ENCODE data around the gene PCNX2.

DNA sequence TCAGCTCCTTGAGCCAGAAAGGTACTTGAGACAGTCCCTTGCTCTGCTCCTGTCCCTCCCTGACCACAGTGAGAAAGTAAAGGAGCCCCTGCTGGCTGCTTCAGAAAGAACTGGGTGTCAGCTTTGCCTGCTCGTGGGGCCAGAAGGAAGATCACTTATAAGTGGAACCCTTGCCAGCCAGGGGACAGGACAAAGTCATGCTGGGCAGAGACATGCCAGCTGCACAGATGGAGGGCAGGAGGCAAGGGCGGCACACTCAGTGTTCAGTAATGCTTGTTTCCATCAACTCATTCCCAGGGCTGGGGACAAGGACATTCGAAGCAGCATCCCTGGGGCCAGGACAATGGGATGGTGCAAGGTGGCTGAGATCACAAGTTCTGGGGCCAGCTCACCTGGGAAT lies 303.3 kb downstream of the PCNX2 start:
- TF ChIP-seq, protein P1, sequence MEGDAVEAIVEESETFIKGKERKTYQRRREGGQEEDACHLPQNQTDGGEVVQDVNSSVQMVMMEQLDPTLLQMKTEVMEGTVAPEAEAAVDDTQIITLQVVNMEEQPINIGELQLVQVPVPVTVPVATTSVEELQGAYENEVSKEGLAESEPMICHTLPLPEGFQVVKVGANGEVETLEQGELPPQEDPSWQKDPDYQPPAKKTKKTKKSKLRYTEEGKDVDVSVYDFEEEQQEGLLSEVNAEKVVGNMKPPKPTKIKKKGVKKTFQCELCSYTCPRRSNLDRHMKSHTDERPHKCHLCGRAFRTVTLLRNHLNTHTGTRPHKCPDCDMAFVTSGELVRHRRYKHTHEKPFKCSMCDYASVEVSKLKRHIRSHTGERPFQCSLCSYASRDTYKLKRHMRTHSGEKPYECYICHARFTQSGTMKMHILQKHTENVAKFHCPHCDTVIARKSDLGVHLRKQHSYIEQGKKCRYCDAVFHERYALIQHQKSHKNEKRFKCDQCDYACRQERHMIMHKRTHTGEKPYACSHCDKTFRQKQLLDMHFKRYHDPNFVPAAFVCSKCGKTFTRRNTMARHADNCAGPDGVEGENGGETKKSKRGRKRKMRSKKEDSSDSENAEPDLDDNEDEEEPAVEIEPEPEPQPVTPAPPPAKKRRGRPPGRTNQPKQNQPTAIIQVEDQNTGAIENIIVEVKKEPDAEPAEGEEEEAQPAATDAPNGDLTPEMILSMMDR (IDR thresholded peaks at IDR 0.05 in 2 of 3, conservative IDR thresholded peaks at IDR 0.05 in 1 of 3; ENCODE audit: borderline replicate concordance in 1 of 3, insufficient read depth in 1 of 3, low read depth in 2 of 3, low read length in 2 of 3): no peak
- no peak for TF ChIP-seq POLR2A (IDR thresholded peaks at IDR 0.05; ENCODE audit: borderline replicate concordance, extremely low read depth, insufficient read depth, insufficient read length)
- no peak for TF ChIP-seq POLR2AphosphoS5 (IDR thresholded peaks at IDR 0.05; ENCODE audit: low read depth, low read length)
- TF ChIP-seq, protein P2, sequence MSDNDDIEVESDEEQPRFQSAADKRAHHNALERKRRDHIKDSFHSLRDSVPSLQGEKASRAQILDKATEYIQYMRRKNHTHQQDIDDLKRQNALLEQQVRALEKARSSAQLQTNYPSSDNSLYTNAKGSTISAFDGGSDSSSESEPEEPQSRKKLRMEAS (IDR thresholded peaks at IDR 0.05): no peak
- TF ChIP-seq EZH2 (IDR thresholded peaks at IDR 0.05): no peak

Measured in HCT116 (cell line).